Skeletal muscle satellite cell (primary cell): ENCODE results near the gene CDKL5.
"Not testable (repeated sequence)": the region's sequence is repeated elsewhere in the genome, so short reads cannot be mapped to it uniquely, and the experiment has no call there.

Source experiments
- H3K27me3 ChIP-seq: 2 replicates; pipeline ENCODE4 v1.7.0; 2013; ENCODE audit warnings: low read length; ENCODE audit not compliant: control insufficient read depth, insufficient read depth
- H3K36me3 ChIP-seq: 2 replicates; pipeline ENCODE4 v1.7.0; 2013; ENCODE audit warnings: mild to moderate bottlenecking, control low read depth, low read length; ENCODE audit not compliant: insufficient read depth
- H3K4me1 ChIP-seq: 2 replicates; pipeline ENCODE4 v1.7.0; 2013; ENCODE audit warnings: low read length; ENCODE audit not compliant: control insufficient read depth, insufficient read depth
- H3K4me2 ChIP-seq: 2 replicates; pipeline ENCODE4 v1.7.0; 2013; ENCODE audit warnings: mild to moderate bottlenecking, low read length
- H3K4me3 ChIP-seq: 2 replicates; pipeline ENCODE4 v1.7.0; 2013; ENCODE audit warnings: low read length
- H3K9ac ChIP-seq: 2 replicates; pipeline ENCODE4 v1.7.0; 2013; ENCODE audit warnings: mild to moderate bottlenecking, low read depth, low read length, moderate library complexity
- H3K9me3 ChIP-seq: replicated peaks from 2 replicates; pipeline ENCODE4 v1.7.0; 2013; ENCODE audit warnings: mild to moderate bottlenecking, control low read depth, low read length

The CDKL5 gene

GRCh38 chrX:18577400-18577799 lies 152.0 kb downstream of the CDKL5 start:
- Histone ChIP-seq H3K4me1 (peaks cover 9% of the 10 kb centered on the region), H3K4me2 (no peak overlapping the region), H3K9ac (no peak overlapping the region), H3K27me3 (no peaks in the 10 kb centered on the region), H3K36me3 (no peaks in the 10 kb centered on the region), H3K9me3 (no peaks in the 10 kb centered on the region), H3K4me3 (no peak overlapping the region)

- Histone ChIP-seq H3K27me3 (no peaks in the 10 kb centered on the region), H3K9me3 (no peaks in the 10 kb centered on the region), H3K4me1 (peaks cover 9% of the 10 kb centered on the region), H3K9ac (no peak overlapping the region), H3K4me3 (no peak overlapping the region), H3K36me3 (no peaks in the 10 kb centered on the region), H3K4me2 (no peak overlapping the region)
Observed at GRCh38 chrX:18578546-18578945, 153.1 kb downstream of the CDKL5 start.

DNA sequence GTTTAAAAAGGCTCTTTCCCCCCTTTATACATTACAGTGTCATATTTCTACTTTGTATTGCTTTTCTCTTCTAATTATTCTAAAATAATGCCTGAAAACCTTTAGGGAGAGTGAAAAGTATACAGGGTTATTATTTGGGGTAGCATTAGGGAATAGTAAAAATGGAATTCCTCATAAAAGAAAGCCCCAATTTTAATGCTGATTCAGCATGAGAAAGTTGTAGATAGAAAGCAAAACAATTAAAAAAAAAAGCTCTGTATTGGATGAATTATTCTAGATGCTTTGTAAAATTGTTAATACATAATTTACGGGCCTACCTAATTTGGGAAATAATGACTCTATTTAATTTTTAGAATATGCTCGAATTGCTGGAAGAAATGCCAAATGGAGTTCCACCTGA lies 154.1 kb downstream of the CDKL5 start:
- H3K4me2 ChIP-seq = no peak overlapping the region
- H3K27me3 ChIP-seq = no peaks in the 10 kb centered on the region
- H3K4me1 ChIP-seq = peaks cover 5% of the 10 kb centered on the region
- H3K36me3 ChIP-seq = no peaks in the 10 kb centered on the region
- no peaks in the 10 kb centered on the region for H3K9me3 ChIP-seq
- no peak overlapping the region for H3K9ac ChIP-seq
- no peak overlapping the region for H3K4me3 ChIP-seq

DNA sequence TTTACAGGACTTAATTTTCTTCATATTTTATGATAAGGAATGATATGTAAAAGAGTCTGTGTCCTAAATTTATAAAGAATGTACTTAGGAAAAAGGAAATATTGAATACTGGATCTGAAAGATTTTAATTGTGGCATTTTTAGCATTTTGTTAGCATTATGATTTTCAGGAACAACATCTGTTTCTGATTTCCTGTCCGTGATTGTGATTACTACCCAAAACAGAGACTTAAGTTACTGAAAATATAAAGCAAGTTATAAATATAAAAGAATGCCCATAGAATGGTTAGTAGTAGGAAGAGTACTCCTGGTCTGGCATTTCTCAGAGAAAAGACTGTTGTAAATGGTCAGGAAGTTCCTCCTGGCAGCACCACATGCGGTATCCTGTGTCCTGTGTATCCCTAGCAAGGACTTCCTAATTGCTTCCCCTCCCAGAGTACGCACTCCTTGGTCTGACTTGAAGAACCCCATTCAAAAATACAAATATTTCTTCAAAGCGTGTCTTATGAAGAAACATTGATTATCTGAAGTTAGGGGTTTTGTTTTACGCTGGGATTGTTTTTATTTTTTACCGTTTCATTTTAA lies 157.6 kb downstream of the CDKL5 start:
- Histone ChIP-seq H3K9ac (no peak overlapping the region), H3K27me3 (no peaks in the 10 kb centered on the region), H3K4me1 (no peaks in the 10 kb centered on the region), H3K4me2 (no peak overlapping the region), H3K36me3 (no peaks in the 10 kb centered on the region), H3K4me3 (no peak overlapping the region), H3K9me3 (no peaks in the 10 kb centered on the region)

GRCh38 chrX:18589292-18589691 lies 163.9 kb downstream of the CDKL5 start:
- not testable (repeated sequence) for H3K4me3 ChIP-seq, H3K4me1 ChIP-seq, H3K9ac ChIP-seq, H3K9me3 ChIP-seq, H3K27me3 ChIP-seq, H3K4me2 ChIP-seq, H3K36me3 ChIP-seq

DNA sequence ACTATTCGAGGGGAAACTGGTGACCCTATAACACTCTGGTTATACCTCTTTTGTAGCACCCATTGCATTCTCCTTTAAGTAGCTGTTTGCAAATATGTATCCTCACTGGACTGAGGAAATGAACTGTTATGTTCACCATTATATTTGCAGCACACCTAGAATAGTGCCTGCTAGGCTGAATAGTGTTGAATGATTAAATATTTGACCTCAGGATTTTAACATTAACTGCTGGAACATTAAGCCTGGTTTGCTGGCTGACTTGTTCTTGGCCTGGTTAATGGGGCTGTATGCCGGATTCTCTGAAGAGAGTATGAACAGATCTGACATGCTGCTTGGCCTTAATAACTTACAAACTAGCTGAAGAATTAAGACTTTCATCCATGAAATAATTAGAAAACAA lies 166.4 kb downstream of the CDKL5 start:
- Histone ChIP-seq H3K27me3 (no peaks in the 10 kb centered on the region), H3K9me3 (no peaks in the 10 kb centered on the region), H3K4me1 (no peaks in the 10 kb centered on the region), H3K4me2 (no peak overlapping the region), H3K36me3 (no peaks in the 10 kb centered on the region), H3K4me3 (no peak overlapping the region), H3K9ac (no peak overlapping the region)

GRCh38 chrX:18594079-18594478 lies 168.7 kb downstream of the CDKL5 start:
- Histone ChIP-seq H3K4me1 (no peaks in the 10 kb centered on the region), H3K9ac (no peak overlapping the region), H3K4me3 (no peak overlapping the region), H3K9me3 (no peaks in the 10 kb centered on the region), H3K36me3 (no peaks in the 10 kb centered on the region), H3K27me3 (no peaks in the 10 kb centered on the region), H3K4me2 (no peak overlapping the region)

- no peaks in the 10 kb centered on the region for H3K27me3 ChIP-seq
- H3K4me3 ChIP-seq = no peak overlapping the region
- no peak overlapping the region for H3K4me2 ChIP-seq
- H3K9ac ChIP-seq = no peak overlapping the region
- H3K36me3 ChIP-seq = no peaks in the 10 kb centered on the region
- H3K9me3 ChIP-seq = no peaks in the 10 kb centered on the region
- no peaks in the 10 kb centered on the region for H3K4me1 ChIP-seq
Observed at GRCh38 chrX:18596096-18596495, 170.7 kb downstream of the CDKL5 start.

DNA sequence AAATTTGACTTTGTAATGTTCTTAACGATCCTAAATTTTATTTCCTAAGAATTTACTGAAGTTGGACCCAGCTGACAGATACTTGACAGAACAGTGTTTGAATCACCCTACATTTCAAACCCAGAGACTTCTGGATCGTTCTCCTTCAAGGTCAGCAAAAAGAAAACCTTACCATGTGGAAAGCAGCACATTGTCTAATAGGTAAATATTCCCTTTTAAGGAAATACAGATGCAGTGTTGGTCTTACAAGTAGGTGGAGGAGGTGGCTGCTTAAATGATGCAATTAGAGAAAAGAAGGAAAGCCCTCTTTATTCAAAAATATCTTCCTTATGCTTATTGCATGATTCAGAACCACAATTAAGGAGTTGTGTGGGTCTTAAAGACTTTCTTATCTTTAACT lies 173.0 kb downstream of the CDKL5 start:
- H3K9ac ChIP-seq = no peak overlapping the region
- H3K4me1 ChIP-seq = no peaks in the 10 kb centered on the region
- H3K36me3 ChIP-seq = no peaks in the 10 kb centered on the region
- no peak overlapping the region for H3K4me3 ChIP-seq
- H3K9me3 ChIP-seq = no peaks in the 10 kb centered on the region
- H3K27me3 ChIP-seq = no peaks in the 10 kb centered on the region
- no peak overlapping the region for H3K4me2 ChIP-seq

DNA sequence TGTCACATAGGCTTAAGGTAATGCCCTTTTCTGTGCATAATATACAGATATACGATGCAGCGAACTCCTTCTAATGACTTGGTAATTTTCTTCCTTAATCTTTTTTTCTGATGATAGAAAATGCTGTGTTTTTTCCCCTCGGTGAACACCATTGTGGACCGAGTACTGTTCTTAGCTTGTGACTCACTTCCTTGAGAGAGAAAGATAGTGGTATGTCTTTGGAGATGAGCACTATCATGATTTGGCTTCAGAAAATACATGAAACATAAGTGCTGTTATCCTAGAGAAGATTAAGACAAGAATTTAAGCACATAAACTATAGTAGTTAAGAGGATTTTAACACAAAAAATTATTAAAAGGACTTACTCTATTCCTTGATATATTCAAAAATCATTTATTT lies 182.6 kb downstream of the CDKL5 start:
- Histone ChIP-seq H3K9me3 (no peaks in the 10 kb centered on the region), H3K27me3 (no peaks in the 10 kb centered on the region), H3K4me3 (no peak overlapping the region), H3K36me3 (peaks cover 6% of the 10 kb centered on the region), H3K4me1 (no peaks in the 10 kb centered on the region), H3K9ac (no peak overlapping the region), H3K4me2 (no peak overlapping the region)

DNA sequence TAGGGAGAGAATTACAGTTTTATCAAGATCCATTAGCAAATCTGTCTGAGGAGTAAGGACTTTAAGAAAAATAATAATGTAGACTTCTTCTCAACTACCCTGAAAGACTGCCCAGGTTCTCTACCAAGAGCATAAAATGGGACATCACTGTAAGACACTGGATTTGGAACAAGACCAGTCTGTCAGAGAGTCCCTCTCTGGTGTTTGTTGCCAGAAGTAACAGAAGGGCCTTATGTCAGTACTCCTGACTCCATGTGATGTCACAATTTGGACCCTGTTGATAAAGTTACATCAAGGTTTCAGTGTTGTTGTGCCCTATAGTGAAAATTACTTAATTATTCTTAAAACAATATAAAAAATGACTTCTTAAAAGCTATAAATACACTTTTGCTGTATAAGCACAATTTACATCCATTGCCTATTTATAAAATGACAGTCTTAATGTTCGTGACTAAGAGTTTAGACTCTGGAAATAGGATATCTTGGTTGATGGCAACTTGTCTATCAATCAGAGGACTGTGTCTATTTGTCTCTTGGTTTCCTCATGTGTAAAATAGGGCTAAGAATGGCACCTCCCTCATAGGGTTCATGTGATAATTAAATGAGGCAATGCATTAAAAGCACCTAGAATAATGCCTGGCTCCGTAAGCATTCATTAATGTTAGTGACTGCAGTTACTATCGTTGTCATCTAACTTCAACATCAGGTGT lies 188.7 kb downstream of the CDKL5 start:
- Histone ChIP-seq H3K9ac (no peak overlapping the region), H3K4me2 (no peak overlapping the region), H3K4me1 (peaks cover 10% of the 10 kb centered on the region), H3K9me3 (no peaks in the 10 kb centered on the region), H3K4me3 (no peak overlapping the region), H3K27me3 (no peaks in the 10 kb centered on the region), H3K36me3 (no peaks in the 10 kb centered on the region)

DNA sequence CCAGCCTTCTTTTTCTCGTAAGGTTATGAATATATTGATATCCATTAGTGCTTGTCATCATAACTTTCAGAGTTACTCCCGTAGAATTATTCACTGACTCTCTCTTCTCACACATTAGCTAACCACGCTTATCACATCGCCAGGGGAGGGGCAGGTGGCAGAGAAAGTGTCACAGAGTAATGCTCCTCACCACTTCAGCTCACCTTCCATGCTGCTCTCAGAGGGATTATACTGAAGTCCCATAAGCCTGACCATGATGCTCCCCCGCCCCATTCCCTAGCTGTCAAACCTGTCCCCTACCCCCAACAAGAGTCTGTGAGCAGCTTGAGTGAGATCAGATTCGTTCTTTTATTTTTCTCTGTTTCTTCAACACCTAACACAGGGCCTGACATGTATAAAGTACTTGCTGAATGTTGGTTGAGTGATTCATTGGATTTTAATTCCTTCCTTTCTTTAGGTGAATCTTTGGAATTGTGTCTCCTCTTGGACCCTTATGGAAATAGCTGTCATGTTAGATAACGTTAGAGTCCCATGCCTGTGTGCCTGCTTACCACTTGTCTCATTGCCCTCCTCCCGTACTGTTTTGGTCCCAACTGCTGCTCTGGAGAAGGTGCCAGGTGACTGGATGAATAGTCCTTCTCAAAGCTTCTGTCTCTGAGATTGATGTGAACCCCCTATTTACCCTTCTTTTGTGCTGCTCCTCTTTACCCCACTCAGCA lies 191.4 kb downstream of the CDKL5 start:
- Histone ChIP-seq H3K36me3 (no peaks in the 10 kb centered on the region), H3K27me3 (no peaks in the 10 kb centered on the region)

More for the DNA sequence above, 191.4 kb downstream of the CDKL5 start:
- Histone ChIP-seq H3K4me3 (no peak overlapping the region), H3K9me3 (no peaks in the 10 kb centered on the region), H3K4me2 (no peak overlapping the region), H3K4me1 (peaks cover 10% of the 10 kb centered on the region), H3K9ac (no peak overlapping the region)
